Midbrain (tissue), 1 donor: ENCODE data around the gene GET4.
A peak's percentile ranks its signal among the peaks of the same experiment; 100 is the strongest.

ENCODE experiments used
- DNase-seq: peaks from one replicate; lab custom pipeline; 2025; lab: John Stamatoyannopoulos, UW

GET4 gene

GRCh38 chr7:876077-876971 is at the start of gene GET4:
Gene GET4 (plus strand): TSS chr7:876554. CDS start chr7:876646, 92 bp downstream.
- DNase-seq: peak; percentile 96

GRCh38 chr7:828793-829561 is 47.4 kb upstream of the GET4 start:
- no peak for DNase-seq

GRCh38 chr7:830069-830468 is 46.3 kb upstream of the GET4 start:
- no peak for DNase-seq

GRCh38 chr7:831596-832166 is 44.7 kb upstream of the GET4 start:
- no peak for DNase-seq

- DNase-seq: no peak
These were observed 44.0 kb upstream of the GET4 start, which contains the start of gene SUN1 for GRCh38 chr7:832167-832967. Gene SUN1 (plus strand): TSS chr7:832476. CDS start chr7:832525, 49 bp downstream.

GRCh38 chr7:832968-833424 is 43.4 kb upstream of the GET4 start:
- DNase-seq: no peak

- DNase-seq: no peak
These were observed 42.6 kb upstream of the GET4 start for GRCh38 chr7:833601-834258.

GRCh38 chr7:834277-834676 is 42.1 kb upstream of the GET4 start:
- DNase-seq: no peak

GRCh38 chr7:835021-835420 is 41.3 kb upstream of the GET4 start:
- DNase-seq: no peak

GRCh38 chr7:835485-836401 is 40.6 kb upstream of the GET4 start:
- DNase-seq: no peak

GRCh38 chr7:836429-836828 is 39.9 kb upstream of the GET4 start:
- DNase-seq: no peak

- no peak for DNase-seq
These were observed 39.4 kb upstream of the GET4 start for GRCh38 chr7:837001-837400.

- DNase-seq: no peak
These were observed 36.3 kb upstream of the GET4 start for GRCh38 chr7:840001-840600.

- DNase-seq: no peak
These were observed 34.4 kb upstream of the GET4 start for GRCh38 chr7:841943-842342.

- DNase-seq: peak; percentile 36
These were observed 33.8 kb upstream of the GET4 start for GRCh38 chr7:842431-843031.

GRCh38 chr7:843230-843629 is 33.1 kb upstream of the GET4 start:
- no peak for DNase-seq

GRCh38 chr7:844043-844442 is 32.3 kb upstream of the GET4 start:
- no peak for DNase-seq

- no peak for DNase-seq
These were observed 31.8 kb upstream of the GET4 start for GRCh38 chr7:844514-844913.

GRCh38 chr7:845091-845490 is 31.3 kb upstream of the GET4 start:
- DNase-seq: no peak
